ENCODE results near the gene WNT9B.
"Not testable (repeated sequence)": the region's sequence is repeated elsewhere in the genome, so short reads cannot be mapped to it uniquely, and the experiment has no call there.

Gene WNT9B

DNA sequence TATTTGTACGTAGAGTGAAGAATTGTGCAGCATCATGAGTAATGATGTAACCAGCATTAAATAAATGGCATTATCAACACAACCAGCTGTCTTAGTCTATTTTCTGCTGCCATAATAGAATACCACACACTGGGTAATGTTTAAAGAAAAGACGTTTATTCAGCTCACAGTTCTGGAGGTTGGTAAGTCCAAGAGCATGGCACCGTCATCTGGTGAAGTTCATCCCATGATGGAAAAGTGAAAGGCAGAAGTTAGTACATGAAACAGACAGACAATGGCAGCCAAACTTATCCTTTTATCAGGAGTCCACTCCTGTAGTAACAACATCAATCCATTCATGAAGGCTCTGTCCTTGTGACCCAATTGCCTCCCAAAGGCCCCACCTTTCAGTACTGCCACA lies 65.2 kb downstream of the WNT9B start:
- no peak for DNase-seq

DNA sequence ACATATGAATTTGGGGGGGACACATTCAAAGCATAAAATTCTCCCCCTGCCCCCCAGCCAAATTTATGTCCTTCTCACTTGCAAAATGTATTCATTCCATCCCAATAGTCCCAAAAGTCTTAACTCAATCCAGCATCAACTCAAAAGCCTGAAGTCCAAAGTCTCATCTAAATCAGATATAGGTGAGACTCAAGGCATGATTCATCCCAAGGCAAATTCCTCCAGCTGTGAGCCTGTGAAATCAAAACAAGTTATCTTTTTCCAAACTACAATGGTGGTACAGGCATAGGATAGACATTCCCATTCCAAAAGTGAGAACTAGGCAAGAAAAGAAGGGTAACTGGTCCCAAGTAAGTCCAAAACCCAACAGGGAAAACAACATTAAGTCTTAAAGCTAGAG lies 65.7 kb downstream of the WNT9B start:
- DNase-seq, result no peak

DNA sequence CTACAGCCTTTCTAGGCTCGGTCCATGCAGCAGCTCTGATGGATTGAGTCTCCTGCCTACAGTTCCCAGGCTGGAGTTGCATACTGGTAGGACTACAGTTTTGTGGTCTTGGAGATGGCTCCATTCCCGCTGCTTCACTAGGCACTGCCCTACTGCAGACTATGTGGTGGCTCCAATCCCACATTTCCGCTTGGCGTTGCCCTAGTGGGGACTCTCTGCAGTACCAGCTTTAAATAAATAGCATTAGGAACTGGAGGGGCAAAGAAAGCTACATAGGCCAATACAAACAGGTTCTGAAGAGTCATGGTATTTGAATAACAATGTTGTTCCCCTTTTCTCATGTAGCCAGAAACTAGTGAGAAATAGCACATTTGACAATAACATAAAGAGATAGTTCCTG lies 66.1 kb downstream of the WNT9B start:
- no peak for DNase-seq

DNA sequence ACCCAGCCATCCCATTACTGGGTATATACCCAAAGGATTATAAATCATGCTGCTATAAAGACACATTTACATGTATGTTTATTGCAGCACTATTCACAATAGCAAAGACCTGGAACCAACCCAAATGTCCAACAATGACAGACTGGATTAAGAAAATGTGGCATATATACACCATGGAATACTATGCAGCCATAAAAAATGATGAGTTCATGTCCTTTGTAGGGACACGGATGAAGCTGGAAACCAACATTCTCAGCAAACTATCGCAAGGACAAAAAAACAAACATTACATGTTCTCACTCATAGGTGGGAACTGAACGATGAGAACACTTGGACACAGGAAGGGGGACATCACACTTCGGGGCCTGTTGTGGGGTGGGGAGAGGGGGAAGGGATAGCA lies 70.6 kb downstream of the WNT9B start:
- not testable (repeated sequence) for DNase-seq

DNA sequence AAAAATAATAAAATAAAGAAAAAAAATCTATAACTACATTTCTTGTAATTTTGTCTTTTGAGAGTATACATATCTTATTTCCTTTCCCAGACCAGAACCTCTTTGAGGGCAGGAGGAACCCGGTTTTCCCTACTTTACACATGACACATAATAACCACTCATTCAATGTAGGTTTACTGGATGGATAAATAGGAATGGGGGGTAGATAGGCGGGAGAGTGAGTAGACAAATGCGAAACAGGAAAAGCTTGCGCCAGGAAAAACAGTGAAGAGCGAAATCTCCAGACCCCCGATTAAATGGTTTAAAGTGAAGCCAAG lies 71.1 kb downstream of the WNT9B start:
- DNase-seq, result no peak

DNA sequence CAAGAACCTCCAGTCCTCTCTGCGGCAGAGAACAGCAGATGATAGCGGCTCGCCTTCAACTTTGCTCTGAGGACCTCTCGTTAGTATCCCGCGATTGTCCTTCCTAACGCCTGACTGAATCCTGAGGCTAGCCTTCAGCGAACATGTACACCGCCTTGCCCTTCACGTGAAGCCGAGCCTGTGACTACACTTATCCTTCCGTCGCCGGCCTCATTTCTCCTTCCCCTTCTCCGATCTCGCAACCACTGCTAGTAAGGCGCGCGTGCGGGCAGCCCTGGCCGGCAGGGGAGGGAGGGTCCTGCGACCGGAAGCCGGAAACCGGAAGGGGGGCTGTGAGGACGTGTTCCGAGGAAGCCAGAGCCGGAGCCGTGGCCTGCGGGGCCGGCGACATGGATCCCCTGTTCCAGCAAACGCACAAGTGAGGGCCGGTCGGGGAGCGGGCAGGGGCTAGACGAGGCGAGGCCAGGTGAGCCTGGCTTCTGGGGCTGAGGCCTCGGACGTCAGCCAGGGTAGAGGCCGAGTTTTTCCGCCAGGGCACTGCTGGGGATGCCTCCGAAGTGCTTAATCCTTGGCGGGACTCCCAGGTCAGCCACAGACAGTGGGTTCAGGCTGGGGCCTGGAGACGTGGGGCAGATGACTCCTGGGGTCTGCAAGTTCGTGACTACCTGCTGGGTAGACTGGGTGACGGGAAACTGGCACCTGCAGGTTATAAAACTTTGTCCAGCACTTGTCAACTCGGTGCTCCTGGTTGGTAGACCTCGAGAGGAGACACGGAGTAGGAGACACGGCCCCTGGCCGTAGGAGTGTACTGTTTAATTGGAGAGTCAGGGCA lies 71.6 kb downstream of the WNT9B start, which contains the start of gene GOSR2:
GOSR2 (plus strand) TSS at position 357 of the 832 bp plus-strand sequence; CDS start at position 390, 33 bp downstream.
- DNase-seq, result peak; percentile 96

DNA sequence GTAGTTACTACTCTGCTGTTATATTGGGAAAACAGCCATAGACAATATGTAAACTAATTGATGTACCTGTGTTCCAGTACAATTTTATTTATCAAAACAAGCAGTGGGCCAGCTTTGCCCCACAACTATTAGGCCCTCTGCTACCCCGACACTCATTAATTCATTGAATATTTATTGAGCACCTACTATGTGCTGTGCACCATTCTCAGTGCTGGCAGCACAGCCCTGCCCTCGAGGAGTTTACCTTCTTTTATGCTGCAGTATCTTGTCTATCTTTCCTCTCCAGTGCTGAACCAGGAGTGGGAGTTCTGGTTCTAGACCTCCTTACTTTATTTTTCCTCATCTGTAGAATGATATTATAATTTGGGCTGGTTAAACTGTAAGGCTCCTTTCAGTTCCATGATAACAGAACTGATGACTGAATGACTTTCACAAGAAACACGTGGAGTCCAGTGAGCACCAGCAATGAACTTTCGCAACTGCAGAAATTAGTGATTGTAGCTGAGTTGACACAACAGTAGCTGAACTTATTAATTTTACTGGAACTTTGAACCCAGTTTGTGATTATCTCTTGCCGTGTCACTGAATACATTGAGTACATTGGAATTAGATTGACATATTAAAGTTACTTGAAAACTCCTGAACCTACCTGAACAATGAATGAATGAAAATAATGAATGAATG lies 73.9 kb downstream of the WNT9B start:
- no peak for DNase-seq

DNA sequence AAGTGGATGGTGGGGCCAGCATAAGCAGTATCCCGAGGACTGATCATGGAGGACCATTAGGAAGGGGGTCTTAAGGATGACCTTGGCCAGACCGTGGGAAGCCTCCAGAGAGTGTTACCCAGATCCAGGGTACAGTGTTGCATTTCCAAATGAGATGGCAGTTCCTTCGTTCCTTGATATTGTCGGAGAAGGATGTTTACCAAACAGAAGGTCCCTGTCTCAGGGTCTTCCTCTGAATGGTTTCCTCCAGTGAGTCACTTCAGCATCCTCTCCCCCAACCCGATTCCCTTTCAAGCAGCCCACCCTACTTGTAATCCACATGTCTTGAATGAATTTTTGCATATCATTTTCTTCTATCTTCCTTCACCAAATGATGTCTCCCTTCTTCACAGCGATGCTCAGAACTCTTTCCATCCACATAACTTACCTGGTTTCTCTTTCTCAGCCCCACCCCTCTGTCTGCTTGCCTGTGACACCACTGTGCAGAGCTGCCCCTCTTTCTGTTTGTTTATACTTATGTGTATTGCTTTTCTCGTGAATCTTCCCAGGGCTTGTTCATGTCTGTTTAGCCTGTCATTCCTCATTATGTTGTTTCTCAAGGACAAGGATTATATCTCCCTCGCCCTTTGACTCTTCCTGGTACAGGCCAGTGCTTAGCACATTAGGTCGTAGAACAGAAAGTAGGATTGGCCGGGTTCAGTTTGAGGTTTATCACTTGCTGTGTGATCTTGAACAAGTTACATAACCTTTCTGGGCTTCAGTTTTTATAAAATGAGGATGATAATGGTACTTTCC lies 77.3 kb downstream of the WNT9B start:
- no peak for DNase-seq

DNA sequence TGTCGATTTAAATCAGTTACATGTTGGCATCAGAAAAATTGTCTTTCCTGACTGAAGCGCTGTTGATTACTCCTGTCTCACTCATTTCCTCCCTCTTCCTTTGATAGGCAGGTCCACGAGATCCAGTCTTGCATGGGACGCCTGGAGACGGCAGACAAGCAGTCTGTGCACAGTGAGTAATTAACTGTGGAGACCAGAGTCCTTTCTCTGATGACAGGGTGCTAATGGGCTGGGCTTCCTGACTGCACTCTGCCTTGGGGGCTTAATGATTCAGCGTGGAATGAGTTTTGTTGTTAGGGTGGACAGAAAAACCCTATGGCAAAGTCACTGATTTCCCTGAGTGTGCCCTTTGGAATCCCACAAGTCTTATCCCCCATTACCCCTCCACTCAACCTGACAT lies 78.0 kb downstream of the WNT9B start:
- no peak for DNase-seq

DNA sequence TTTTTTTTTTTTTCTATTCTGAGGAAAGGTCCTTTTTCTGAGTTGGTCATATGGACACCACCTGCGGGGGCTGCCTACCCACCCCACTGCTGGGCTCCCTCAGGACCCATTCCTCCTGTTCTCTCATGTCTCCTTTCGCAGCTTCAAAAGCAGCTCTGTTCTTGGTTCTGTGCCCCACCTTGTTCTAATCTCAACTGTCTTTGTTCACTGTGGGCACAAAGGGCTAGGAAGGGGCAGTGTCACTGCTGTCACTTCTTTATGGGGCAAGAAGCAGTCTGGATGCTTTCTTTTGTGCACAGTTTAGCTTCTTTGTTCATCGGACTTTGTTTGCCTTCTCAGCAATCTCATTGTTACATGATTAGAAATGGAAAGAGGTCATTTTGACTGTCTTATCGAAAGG lies 78.7 kb downstream of the WNT9B start:
- no peak for DNase-seq

DNA sequence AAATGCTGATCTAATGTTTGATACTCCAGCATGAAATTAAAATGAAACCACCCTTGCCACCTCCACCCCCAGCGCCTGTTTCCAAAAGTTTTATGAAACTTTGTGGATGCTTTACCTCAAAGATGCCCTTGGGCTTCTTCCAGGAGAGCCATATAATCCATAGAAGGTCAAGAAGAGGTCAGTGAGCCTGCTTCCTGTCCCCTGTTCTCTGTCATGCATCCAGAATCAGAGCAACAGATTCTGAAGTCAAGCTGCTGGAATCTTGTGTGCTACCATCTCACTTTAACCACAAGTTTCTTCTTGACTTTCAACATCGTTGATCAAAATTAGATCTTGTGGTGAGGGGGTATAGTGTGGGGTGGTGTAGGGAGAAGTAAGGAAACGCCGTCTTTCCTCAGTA lies 80.2 kb downstream of the WNT9B start:
- no peak for DNase-seq

DNA sequence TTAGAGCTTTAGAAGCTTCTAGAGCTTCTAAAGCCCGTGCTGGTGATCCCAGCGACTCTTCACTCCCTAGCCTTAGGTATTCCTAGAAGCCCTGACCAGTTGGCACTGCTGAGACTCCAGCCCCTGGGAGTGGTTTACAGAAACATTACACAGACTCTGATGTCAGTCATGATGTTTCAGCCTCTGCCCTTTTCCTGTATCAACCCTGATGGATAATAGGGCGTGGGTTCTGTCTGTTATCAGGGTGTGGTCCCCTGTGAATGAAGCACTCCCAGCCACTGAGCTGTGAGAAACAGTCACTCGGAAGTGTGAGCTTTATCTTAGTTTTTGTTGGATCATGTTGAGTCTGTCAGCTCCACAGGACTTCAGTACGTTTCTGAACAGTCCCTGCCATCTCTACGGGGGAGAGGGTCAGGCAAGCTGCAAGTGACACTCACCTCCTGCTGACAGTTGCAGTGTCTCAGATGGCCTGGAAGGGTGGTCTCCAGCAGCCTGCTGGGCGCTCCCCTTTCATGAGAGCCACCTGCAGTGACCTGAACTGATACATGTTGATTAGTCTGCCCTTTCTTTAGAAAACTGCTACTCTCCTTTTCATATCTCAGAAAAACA lies 84.4 kb downstream of the WNT9B start:
- no peak for DNase-seq
